CD14-positive monocyte (primary cell): ENCODE data around the gene PLCE1. TPM values are rescaled to one million over a fixed set of nuclear protein-coding genes. Genes with fewer than 3 reads are reported as not detected.

Source experiments
- DNase-seq, 3 donors: peaks; one replicate each; pipeline ENCODE4 v3.0.0-alpha.2; 2011 to 2022
- H2AFZ ChIP-seq: 2 replicates; pipeline ENCODE4 v1.6.0; 2012; ENCODE audit warnings: mild to moderate bottlenecking, low read depth, low read length, inconsistent platforms; ENCODE audit not compliant: insufficient read depth, poor library complexity, severe bottlenecking
- H3K27ac ChIP-seq, 2 donors: 1 replicate in 1 of 2; 2 replicates in 1 of 2; pipeline ENCODE4 v1.5.1; 2012 to 2013; ENCODE audit warnings: low read length in 2 of 2, control low read depth in 1 of 2, inconsistent platforms in 1 of 2, low read depth in 1 of 2, mild to moderate bottlenecking in 1 of 2
- H3K27me3 ChIP-seq, 2 donors: one replicate each; pipeline versions ENCODE4 v1.6.0 to v1.6.1; 2011 to 2013; ENCODE audit warnings: low read length in 2 of 2; ENCODE audit not compliant: control insufficient read depth in 2 of 2, insufficient read depth in 2 of 2
- H3K36me3 ChIP-seq, 2 donors: replicated peaks in 1 of 2; 1 replicate in 1 of 2; 2 replicates in 1 of 2; pipeline versions ENCODE4 v1.5.1 to v1.6.1; 2012 to 2013; ENCODE audit warnings: low read length in 2 of 2, control low read depth in 1 of 2, inconsistent platforms in 1 of 2, mild to moderate bottlenecking in 1 of 2; ENCODE audit not compliant: insufficient read depth in 2 of 2, control insufficient read depth in 1 of 2
- H3K4me1 ChIP-seq, 2 donors: 1 replicate in 1 of 2; 2 replicates in 1 of 2; pipeline versions ENCODE4 v1.5.1 to v1.6.1; 2012 to 2013; ENCODE audit warnings: low read length in 2 of 2, control low read depth in 1 of 2, inconsistent platforms in 1 of 2, mild to moderate bottlenecking in 1 of 2, moderate library complexity in 1 of 2; ENCODE audit not compliant: insufficient read depth in 2 of 2, control insufficient read depth in 1 of 2
- H3K4me2 ChIP-seq: replicated peaks from 2 replicates; pipeline ENCODE3; 2012; ENCODE audit warnings: low read length, moderate library complexity, mild to moderate bottlenecking; ENCODE audit not compliant: poor library complexity, severe bottlenecking; ENCODE audit errors: extremely low read depth
- H3K4me3 ChIP-seq, 3 experiments: fragments of 200-600 bp in 1 of 3; sonication (generic) in 1 of 3; replicated peaks in 1 of 3; 1 replicate in 2 of 3; 2 replicates in 1 of 3; pipeline ENCODE4 v1.5.1; 2011 to 2013; ENCODE audit warnings: low read length in 3 of 3, mild to moderate bottlenecking in 3 of 3, control low read depth in 2 of 3, low read depth in 2 of 3, inconsistent platforms in 1 of 3, moderate library complexity in 1 of 3
- H3K79me2 ChIP-seq: 2 replicates; pipeline ENCODE4 v1.6.0; 2012; ENCODE audit warnings: mild to moderate bottlenecking, control low read depth, inconsistent platforms, low read length, moderate library complexity; ENCODE audit not compliant: insufficient read depth
- H3K9ac ChIP-seq: 2 replicates; pipeline ENCODE4 v1.6.0; 2017; ENCODE audit warnings: low read length, mild to moderate bottlenecking; ENCODE audit not compliant: insufficient read depth, poor library complexity, severe bottlenecking
- H3K9me3 ChIP-seq, 2 donors: replicated peaks in 1 of 2; 1 replicate in 1 of 2; 2 replicates in 1 of 2; pipeline versions ENCODE4 v1.5.1 to v1.6.1; 2012 to 2013; ENCODE audit warnings: low read length in 2 of 2, control low read depth in 1 of 2; ENCODE audit not compliant: control insufficient read depth in 1 of 2, insufficient read depth in 1 of 2
- H4K20me1 ChIP-seq: 2 replicates; pipeline ENCODE4 v1.6.0; 2012; ENCODE audit warnings: mild to moderate bottlenecking, low read length, control low read depth, moderate library complexity; ENCODE audit not compliant: insufficient read depth
- H3K27ac Mint-ChIP-seq, 7 donors: one replicate each; pipeline ENCODE4 v1.8.0; 2020; ENCODE audit warnings: mild to moderate bottlenecking in 7 of 7, mixed read lengths in 7 of 7, moderate library complexity in 6 of 7, inconsistent platforms in 2 of 7
- H3K27me3 Mint-ChIP-seq, 3 donors: one replicate each; pipeline ENCODE4 v1.8.0; 2021 to 2022; ENCODE audit warnings: low read depth in 3 of 3, mild to moderate bottlenecking in 3 of 3, mixed read lengths in 3 of 3, moderate library complexity in 3 of 3, inconsistent platforms in 1 of 3
- H3K36me3 Mint-ChIP-seq, 2 donors: one replicate each; pipeline ENCODE4 v1.8.0; 2020; ENCODE audit warnings: mixed read lengths in 2 of 2, inconsistent platforms in 1 of 2, mild to moderate bottlenecking in 1 of 2
- H3K4me1 Mint-ChIP-seq: one replicate; pipeline ENCODE4 v1.8.0; 2020; ENCODE audit warnings: mild to moderate bottlenecking, mixed read lengths
- H3K4me3 Mint-ChIP-seq, 2 donors: one replicate each; pipeline ENCODE4 v1.8.0; 2020; ENCODE audit warnings: mild to moderate bottlenecking in 2 of 2, mixed read lengths in 2 of 2, moderate library complexity in 1 of 2
- H3K9me3 Mint-ChIP-seq, 7 donors: one replicate each; pipeline ENCODE4 v1.8.0; 2020 to 2022; ENCODE audit warnings: mixed read lengths in 7 of 7, mild to moderate bottlenecking in 6 of 7, moderate library complexity in 6 of 7, inconsistent platforms in 2 of 7
- WGBS: methylation state at CpG from one replicate; pipeline ENCODE4 v1.1.5; 2013; ENCODE audit warnings: missing lambda C conversion rate; ENCODE audit not compliant: insufficient coverage; 5-methylcytosine and 5-hydroxymethylcytosine counted together
- intact Hi-C, 2 donors: fragments of 100-400 bp; cut with micrococcal nuclease; formaldehyde crosslinking; loops; one replicate each; pipeline versions ENCODE4 v1.15.0 to v1.15.1; 2023
- polyA minus RNA-seq: library from RNA; depleted of rRNA, polyadenylated mRNA; stranded (reverse); fragments of >200 nt; gene quantifications from 2 replicates; pipeline ENCODE4 v1.2.3, GENCODE V29; 2012
- polyA plus RNA-seq, 3 donors: library from polyadenylated mRNA; depleted of rRNA in 1 of 3; unstranded in 2 of 3; stranded (reverse) in 1 of 3; fragments of 300-500 nt in 2 of 3; fragments of >200 nt in 1 of 3; fragmentation: Illumina TruSeq in 2 of 3; gene quantifications; 1 replicate in 2 of 3; 2 replicates in 1 of 3; pipeline ENCODE4 v1.2.3, GENCODE V29; 2012 to 2021
- total RNA-seq, 12 experiments: library from RNA in 1 of 12; stranded (reverse) in 1 of 12; fragments of 120-200 nt in 1 of 12; gene quantifications; one replicate each; pipeline ENCODE4 v1.2.4 and lab custom pipeline; 2013 to 2026; ENCODE audit warnings: mixed read lengths in 6 of 12, inconsistent platforms in 1 of 12
- TF ChIP-seq, protein P1 (sequence below): fragments of 200-600 bp; IDR thresholded peaks from one replicate; pipeline ENCODE4 v1.8.0; 2022; ENCODE audit warnings: antibody characterized with exemption, mild to moderate bottlenecking

PLCE1 gene
- total RNA-seq (2013): 0.02 TPM
- polyA plus RNA-seq (under 1 TPM in 2 of 3 donors, not detected in 1; 0.02 TPM), polyA minus RNA-seq (not detected in 2 replicates), total RNA-seq (lab: John Stamatoyannopoulos, UW) (0 to 7.5 (median 0.26) reads per million in 11 experiments)

DNA sequence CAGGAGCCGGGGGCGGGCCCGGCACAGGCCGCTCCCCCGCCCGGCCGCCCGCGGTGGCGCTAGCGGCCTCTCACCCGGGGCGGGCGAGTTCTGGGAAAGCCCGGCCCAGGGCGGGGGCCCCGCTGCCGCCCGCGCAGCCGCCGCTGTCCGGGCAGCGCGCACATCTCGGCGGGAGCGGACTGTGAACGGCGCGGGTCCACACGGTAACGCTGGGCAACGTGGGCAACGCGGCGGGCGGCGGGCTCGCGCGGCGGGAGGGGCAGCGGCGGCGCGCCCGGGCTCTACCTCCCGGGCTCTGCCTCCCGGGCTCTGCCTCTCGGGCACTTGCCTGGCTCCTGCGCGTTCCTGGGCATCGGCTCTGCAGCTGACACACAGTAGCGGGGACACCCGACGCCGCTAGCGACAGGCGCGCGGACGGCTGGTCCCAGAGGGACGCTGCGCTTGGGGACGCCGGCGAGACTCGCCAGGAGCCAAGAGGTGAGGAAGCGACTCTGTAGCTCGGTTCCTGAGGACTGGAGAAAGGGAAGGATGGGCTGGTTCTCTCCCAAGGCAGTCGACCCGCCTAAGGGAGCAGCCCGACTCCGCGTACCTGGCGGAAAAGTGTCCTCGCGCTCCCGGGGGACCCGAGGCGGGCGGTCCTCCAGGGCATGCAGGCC is at the start of gene PLCE1:
Gene PLCE1, plus strand, starts transcription at position 150 of the 656 bp plus-strand sequence. CDS start 37,116 bp downstream, outside the sequence.
- WGBS: 1% methylated on average over 83 of the region's 83 CpGs
- Mint-ChIP-seq H3K36me3 (no peaks in the 10 kb centered on the region), H3K4me1 (peaks cover 3% of the 10 kb centered on the region), H3K27ac (peak within 1 kb of the TSS in 1 of 7 donors; percentile 31), H3K27me3 (peaks cover 49 to 63% (median 57%) of the 10 kb centered on the region in 3 donors), H3K9me3 (peaks cover 2 to 11% (median 3%) of the 10 kb centered on the region in 7 donors), H3K4me3 (peak within 1 kb of the TSS in 1 of 2 donors; percentile 79)
- H3K79me2 ChIP-seq: no peaks in the 10 kb centered on the region
- no peaks in the 10 kb centered on the region for H4K20me1 ChIP-seq
- no peak for DNase-seq
- TF ChIP-seq, protein P1, sequence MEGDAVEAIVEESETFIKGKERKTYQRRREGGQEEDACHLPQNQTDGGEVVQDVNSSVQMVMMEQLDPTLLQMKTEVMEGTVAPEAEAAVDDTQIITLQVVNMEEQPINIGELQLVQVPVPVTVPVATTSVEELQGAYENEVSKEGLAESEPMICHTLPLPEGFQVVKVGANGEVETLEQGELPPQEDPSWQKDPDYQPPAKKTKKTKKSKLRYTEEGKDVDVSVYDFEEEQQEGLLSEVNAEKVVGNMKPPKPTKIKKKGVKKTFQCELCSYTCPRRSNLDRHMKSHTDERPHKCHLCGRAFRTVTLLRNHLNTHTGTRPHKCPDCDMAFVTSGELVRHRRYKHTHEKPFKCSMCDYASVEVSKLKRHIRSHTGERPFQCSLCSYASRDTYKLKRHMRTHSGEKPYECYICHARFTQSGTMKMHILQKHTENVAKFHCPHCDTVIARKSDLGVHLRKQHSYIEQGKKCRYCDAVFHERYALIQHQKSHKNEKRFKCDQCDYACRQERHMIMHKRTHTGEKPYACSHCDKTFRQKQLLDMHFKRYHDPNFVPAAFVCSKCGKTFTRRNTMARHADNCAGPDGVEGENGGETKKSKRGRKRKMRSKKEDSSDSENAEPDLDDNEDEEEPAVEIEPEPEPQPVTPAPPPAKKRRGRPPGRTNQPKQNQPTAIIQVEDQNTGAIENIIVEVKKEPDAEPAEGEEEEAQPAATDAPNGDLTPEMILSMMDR: no peak
- no peak within 1 kb of the TSS for H3K27ac ChIP-seq
- intact Hi-C loops: no loop called here
- H3K4me3 ChIP-seq: no peak within 1 kb of the TSS
- no peaks in the 10 kb centered on the region for H3K4me1 ChIP-seq
- H3K36me3 ChIP-seq: no peaks in the 10 kb centered on the region
- no peak within 1 kb of the TSS for H2AFZ ChIP-seq
- peaks cover 0 to 20% of the 10 kb centered on the region in 2 donors for H3K9me3 ChIP-seq
- peak within 1 kb of the TSS; percentile 0 for H3K4me2 ChIP-seq
- H3K27me3 ChIP-seq: peaks cover 54 to 66% of the 10 kb centered on the region in 2 donors
- H3K9ac ChIP-seq: no peak within 1 kb of the TSS

DNA sequence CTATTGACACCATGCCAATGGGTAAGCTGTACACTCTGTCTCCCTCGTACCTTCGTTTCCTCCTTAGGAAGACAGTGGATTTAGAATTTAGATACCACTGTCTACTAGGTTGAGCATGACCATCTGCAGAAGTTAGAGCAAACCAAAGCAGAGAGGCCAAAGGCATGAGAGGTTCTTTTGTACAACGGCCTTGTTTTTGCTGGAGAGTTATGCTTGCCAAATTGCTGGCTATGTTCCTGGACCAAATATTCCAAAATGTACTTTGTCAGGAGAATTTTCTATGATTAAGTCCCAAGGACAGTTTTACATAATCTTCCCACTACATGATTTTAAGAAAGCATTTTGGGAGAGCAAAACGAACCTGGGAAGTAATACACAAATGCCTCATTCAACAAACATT is 47.9 kb upstream of the PLCE1 start:
- Histone ChIP-seq H3K27ac (no peak overlapping the region), H3K27me3 (no peaks in the 10 kb centered on the region), H2AFZ (no peak overlapping the region), H3K9ac (no peak overlapping the region), H3K9me3 (no peaks in the 10 kb centered on the region), H3K4me1 (no peaks in the 10 kb centered on the region), H3K36me3 (no peaks in the 10 kb centered on the region), H3K4me3 (no peak overlapping the region), H3K4me2 (no peak overlapping the region), H3K79me2 (no peaks in the 10 kb centered on the region), H4K20me1 (no peaks in the 10 kb centered on the region)
- Mint-ChIP-seq H3K9me3 (peaks cover 0 to 3% (median 0%) of the 10 kb centered on the region in 7 donors), H3K27ac (no peak overlapping the region), H3K4me3 (no peak overlapping the region), H3K36me3 (no peaks in the 10 kb centered on the region), H3K4me1 (no peaks in the 10 kb centered on the region), H3K27me3 (peaks cover 0 to 2% (median 0%) of the 10 kb centered on the region in 3 donors)
- intact Hi-C loops: no loop called here
- WGBS: no CpG with 5 or more reads among the region's 4 CpGs
- TF ChIP-seq, protein P1: no peak
- no peak for DNase-seq
